T47D (cell line): ENCODE measurements around the gene NME3.
A peak's percentile ranks its signal among the peaks of the same experiment; 100 is the strongest.

Experiments used
- DNase-seq, 2 experiments: peaks; one replicate each; pipeline versions ENCODE4 v3.0.0 to v3.0.0-alpha.2; 2011 to 2012; ENCODE audit warnings: low read depth in 1 of 2, low spot score in 1 of 2
- JUND ChIP-seq: IDR thresholded peaks from 2 replicates; pipeline ENCODE4 v1.6.1; 2012; ENCODE audit warnings: low read depth
- in situ Hi-C: cut with HindIII; loops from 2 replicates; pipeline ENCODE4 v1.10.0; 2016; ENCODE audit warnings: low sequenced_read_pairs, low pct_unique_long_range_greater_than_20kb

The NME3 gene

DNA sequence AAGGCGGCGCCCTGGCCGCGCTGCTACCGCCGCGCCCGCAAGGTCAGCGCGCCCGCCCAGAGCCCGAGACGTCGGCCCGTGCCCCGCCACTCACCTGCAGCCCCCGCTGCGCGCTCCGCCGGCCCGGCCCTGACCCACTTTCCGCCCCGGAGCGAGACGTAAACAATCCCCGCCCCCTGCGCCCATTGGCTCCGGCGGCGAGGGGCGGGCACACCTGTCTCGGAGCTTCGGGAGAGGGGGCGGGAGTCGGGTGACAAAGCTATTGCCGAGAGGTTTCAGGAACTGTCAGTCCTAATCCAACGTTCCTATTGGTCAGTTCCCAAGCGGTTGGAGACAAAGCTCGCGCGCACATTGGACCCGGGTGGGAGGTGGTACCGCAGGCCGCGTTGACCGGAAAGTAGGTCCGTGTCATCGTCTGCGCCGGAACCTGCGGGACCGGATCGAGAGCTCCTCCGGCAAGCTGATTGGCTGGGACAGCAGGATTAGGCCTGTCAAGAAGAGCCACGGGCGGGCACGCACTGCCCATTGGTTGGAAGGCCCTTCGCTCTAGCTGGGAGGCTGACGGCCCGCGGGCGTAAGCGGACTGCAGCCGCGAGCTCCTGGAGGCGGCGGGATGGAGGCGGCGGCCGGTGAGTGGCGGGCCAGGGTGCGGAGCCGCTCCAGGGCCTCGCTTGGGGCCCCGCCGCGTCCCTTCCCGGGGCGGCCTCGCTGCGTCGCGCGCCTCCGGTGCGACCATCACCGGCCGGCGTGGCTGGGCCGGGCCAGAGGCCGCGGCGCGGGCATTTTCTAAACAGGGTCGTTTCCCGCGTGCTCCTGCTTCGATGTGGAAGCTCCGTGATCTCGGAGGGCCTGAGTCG is 11.3 kb upstream of the NME3 start, which contains the start of the genes NUBP2 and SPSB3:
TSS of gene NUBP2 (plus strand) at position 553 of the 857 bp plus-strand sequence. CDS start at position 614, 61 bp downstream.
TSS of gene SPSB3 (minus strand) at position 164 of the 857 bp plus-strand sequence. CDS start 1,088 bp downstream, outside the sequence.
- TF ChIP-seq JUND: no peak
- in situ Hi-C loops: no loop called here
- DNase-seq: peak; percentile 99 to 100

DNA sequence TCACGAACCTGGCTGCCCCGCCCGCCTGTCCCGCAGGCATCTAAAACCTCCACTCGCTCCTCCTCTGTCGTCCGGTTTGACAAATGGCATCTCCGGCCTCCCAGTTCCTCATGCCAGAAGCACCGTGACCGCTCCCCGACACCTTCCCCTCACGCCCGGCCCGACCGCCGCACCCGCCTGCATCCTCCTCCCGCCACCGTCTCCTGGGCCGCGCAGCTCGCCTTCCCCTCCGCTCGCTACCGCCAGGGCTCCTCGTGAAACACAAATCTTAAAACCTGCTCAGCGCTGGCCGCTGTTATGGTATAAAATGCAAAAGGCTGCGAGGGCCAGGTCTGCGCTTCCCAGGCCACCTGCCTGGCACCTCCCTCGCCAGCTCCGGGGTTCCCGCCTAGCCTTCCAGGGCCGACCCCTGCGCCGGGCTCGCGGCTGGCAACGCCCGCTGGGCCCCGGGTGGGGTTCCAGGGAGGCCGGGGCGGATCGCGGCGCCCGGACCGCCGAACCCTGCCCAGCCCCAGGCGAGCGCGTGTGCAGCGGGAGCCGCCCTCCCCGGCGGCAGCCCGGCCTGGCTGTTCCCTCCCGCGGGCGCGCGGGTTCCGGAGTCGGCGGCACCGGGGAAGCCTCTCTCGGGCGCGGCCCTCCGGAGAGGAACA is 10.5 kb upstream of the NME3 start:
- in situ Hi-C loops: no loop called here
- DNase-seq: peak; percentile 55 to 76
- no peak for TF ChIP-seq JUND

DNA sequence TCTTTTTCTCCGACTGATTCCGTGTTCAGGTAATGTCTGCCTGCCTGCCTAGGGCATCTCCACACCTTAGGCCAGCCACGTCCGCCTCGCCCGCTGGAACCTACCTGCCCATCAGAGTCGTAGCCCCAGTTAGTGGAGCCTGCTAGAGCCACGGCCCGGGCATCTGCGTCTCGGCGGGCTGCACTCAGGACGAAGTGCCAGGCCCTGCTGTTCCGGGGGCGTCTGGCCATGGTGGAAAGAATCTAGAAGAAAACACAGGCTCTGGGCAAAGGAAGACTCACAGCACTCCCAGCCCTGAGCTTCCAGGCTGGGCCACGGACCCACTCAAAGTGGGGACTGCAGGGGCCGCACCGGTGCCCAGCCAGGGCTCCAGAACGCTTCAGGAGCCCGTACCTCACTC is 9.9 kb upstream of the NME3 start:
- TF ChIP-seq JUND: no peak
- in situ Hi-C loops: no loop called here
- DNase-seq: no peak

DNA sequence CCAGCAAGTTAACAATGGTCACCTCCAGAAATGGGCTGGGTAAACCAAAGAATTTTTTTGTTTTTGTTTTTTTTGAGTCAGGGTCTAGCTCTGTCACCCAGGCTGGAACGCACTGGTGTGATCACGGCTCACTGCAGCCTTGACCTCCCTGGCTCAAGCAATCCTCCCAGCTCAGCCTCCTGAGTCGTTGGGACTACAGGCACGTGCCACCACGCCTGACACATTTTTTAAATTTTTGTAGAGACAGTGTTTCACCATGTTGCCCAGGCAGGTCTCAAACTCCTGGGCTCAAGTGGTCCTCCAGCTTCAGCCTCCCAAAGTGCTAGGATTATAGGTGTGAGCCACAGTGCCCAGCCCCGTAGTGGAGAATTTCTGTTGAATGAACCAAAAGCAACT is 9.3 kb upstream of the NME3 start:
- no peak for TF ChIP-seq JUND
- no peak for DNase-seq
- in situ Hi-C loops: no loop called here

DNA sequence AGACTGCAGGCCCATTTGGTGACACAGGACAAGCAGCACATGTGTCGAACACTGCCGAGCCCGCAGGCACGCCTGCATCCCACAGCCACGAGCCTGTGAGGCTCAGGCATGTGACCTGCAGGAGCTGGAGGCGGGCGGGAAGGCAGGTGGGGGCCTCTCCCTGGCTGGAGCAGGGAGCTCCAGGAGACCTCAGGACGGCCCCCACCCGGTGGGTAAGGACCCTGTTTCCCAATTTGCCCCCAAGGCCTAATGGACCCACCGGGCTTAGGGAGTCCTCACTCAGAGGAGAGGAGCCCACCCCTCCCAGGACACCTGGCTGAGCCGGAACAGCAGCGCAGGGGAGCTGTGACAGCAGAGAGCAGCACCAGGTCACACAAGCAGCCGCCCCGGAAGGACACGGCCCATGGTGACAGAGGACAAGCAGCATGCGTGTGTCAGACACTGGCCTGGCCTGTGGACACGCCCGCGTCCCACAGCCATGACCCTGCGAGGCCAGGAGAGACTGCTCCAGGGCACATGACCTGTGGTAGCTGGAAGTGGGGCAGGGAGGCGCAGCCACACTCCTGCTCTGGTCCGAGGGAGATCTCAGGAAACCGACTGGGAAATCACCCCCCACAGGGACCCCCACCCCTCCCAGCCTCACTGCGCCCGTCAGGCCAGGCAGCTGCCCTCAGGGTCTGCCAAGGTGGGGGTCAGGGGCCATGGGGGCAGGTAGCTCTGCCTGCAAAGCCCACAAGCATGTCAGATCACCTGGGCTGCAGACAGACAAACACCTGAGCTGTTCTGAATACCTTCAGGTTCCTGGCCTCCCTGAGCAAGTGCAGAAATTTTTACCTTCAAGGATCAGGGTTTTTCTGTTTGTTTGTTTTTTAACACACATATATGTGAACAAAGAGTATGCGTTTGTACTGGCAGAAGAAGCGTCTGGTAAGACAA is 8.7 kb upstream of the NME3 start:
- no peak for TF ChIP-seq JUND
- in situ Hi-C loops: no loop called here
- no peak for DNase-seq

DNA sequence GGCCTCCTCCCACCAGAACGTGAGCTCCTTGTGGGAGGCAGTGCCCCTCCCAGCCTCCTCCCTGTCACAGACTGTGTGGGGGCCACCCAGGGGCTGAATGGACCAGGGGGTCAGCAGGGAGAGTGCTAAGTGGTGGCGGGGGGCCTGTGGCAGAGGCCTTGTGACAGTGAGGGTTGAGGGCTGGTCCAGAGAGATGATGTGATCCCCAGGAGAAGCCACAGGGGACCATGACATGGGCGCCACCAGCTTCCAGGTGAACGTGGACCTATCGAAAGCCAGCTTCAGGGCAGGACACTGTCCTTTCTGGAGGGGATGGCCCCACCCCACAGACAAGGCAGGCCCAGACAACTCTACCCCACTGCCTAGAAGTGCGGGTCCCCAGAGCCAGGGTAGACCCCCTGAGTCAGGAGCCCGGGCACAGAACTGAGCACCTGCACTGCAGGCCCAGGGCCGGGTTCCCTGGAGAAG is 7.9 kb upstream of the NME3 start:
- no peak for TF ChIP-seq JUND
- in situ Hi-C loops: no loop called here
- DNase-seq: no peak

DNA sequence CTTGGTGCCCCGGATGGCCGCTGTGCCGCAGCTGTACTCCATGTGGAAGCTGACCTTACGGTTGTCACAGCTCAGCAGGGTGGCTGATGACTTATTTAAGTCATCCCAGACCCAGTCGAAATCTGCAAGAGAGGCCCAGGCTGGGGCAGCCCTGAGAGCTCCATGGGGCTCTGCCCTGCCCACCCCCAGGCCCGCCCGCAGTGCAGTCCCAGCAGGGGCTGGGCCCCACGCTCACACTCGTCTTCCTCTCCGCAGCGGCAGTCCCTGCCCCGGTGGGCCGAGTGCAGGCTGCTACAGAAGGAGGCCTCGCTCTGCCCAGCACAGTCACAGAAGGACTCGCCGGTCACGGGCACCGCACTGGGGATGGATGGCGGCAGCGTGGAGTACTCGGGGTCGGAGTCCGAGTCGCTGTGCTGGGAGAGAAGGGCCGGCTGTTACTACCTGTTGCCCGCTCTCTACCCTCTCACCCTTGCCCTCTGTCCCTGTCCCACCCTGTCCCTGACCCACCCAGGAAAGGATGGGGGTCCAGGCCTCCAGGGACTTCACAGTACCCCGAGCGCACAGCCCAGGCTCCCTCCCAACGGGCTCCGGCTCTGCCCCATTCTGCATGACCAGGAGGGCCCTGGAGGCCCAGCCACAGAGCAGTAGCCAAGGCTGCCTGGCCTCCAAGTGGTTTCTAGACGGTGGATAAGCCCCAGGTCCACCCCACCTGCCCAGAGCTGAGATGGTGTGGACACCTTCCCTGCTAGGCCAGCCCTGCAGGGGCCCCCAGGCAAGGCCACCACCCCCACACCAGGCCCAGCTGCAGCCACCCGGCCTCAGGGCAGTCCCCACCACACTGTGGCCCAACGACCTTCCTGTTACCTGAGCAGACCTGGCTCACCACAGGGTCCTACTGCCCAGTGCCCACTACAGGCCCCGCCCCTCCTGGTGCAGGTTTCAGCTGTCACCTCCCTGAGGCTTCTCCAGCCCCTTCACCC is 7.1 kb upstream of the NME3 start:
- no peak for DNase-seq
- in situ Hi-C loops: no loop called here
- no peak for TF ChIP-seq JUND

DNA sequence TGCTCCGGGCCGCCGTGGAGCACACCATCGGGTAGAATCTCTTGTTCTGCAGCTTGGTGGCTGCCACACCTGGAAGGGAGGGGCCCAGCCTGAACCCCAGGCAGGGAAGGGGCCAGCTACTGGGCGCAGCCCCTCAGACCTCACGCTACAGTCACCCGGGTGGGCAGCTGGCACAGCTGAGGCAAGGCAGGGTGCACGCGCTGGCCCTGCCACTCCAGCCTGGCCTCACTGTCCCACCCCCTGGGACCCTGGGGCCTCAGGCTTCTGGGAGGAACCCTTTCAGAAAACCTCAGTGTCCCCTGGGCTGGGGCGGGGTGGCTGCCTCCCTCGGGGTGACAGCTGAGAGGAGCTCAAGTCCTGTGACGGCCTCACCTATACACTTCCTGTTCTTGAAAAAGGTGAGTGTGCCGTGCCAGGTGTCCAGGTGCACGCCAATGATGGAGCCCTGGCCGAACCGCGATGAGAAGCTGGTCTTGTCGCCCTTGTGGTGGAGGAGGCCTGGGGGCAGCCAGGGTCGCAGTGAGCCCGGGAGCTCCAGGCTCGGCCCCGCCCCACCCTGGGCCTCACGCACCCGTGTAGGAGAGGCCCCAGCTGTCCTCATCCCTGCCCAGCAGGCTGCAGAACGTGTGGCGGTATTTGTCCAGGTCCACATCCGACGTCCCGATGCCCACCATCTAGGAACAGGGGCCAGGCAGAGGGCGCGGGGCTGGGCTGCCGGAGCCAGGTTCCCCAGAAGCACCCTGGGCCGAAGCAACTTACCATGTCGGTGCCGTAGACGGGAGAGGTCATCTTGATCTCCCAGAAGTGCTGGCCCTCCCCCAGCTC is 6.2 kb upstream of the NME3 start:
- in situ Hi-C loops: no loop called here
- DNase-seq: no peak
- TF ChIP-seq JUND: no peak

DNA sequence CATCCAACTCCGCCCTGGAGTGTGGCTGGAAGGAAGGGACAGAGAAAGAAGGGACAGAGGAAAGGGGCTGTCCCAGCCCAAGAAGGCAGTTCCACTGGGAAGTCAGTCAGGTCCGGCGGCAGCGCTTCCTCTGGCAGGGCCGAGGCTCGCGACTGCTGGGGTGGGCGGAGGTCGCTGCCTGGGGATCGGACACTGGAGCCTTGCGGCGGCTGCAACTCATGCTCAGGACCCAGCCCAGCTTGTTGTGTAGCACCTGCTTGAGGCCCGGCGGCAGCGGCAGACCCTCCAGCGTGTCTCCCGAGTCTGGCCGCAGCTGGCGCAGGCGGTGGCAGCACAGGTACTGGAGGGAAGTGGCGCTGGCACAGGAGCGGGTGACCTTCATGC is 5.6 kb upstream of the NME3 start:
- in situ Hi-C loops: no loop called here

DNA sequence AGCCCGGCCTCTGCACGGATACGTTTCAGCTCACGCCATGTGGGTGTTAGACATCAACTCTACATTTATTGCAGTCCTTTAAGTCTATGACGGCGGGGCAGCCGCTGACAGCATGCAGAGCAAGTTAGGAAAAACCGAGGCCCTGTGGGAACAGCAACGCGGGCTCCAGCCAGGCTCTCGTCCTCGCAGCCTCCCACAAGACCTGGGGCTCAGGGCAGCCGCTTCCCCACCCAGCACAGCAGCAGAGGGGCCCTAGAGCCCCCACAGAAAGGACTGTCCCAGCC is 5.3 kb upstream of the NME3 start:
- in situ Hi-C loops: no loop called here
- no peak for TF ChIP-seq JUND
- DNase-seq: no peak

More for the DNA sequence above, 5.6 kb upstream of the NME3 start:
- no peak for DNase-seq
- TF ChIP-seq JUND: no peak
